Trophoblast cell (in vitro differentiated cells and primary cell): Measurements from ENCODE around the gene MEGF8.

Experiments used
- DNase-seq, 2 donors: peaks; one replicate each; pipeline ENCODE4 v3.0.0-alpha.2; 2016
- H2AFZ ChIP-seq: 2 replicates; pipeline ENCODE4 v1.6.1; 2013; ENCODE audit warnings: low read length, moderate library complexity, mild to moderate bottlenecking; ENCODE audit not compliant: insufficient read depth, poor library complexity
- H2AK5ac ChIP-seq: 2 replicates; pipeline ENCODE4 v1.6.1; 2013; ENCODE audit warnings: mild to moderate bottlenecking, low read length
- H2BK120ac ChIP-seq: 2 replicates; pipeline ENCODE4 v1.6.1; 2013; ENCODE audit warnings: low read length, mild to moderate bottlenecking, moderate library complexity; ENCODE audit not compliant: insufficient read depth, poor library complexity
- H2BK12ac ChIP-seq: 2 replicates; pipeline ENCODE4 v1.6.1; 2013; ENCODE audit warnings: mild to moderate bottlenecking, low read length, moderate library complexity
- H2BK5ac ChIP-seq: 2 replicates; pipeline ENCODE4 v1.6.1; 2013; ENCODE audit warnings: low read length, low read depth, moderate library complexity, mild to moderate bottlenecking; ENCODE audit not compliant: poor library complexity
- H3K14ac ChIP-seq: 2 replicates; pipeline ENCODE4 v1.6.1; 2013; ENCODE audit warnings: mild to moderate bottlenecking, low read length
- H3K18ac ChIP-seq: 2 replicates; pipeline ENCODE4 v1.6.1; 2013; ENCODE audit warnings: mild to moderate bottlenecking, low read length
- H3K23ac ChIP-seq: 2 replicates; pipeline ENCODE4 v1.6.1; 2013; ENCODE audit warnings: low read length
- H3K27ac ChIP-seq: 2 replicates; pipeline ENCODE4 v1.5.1; 2013; ENCODE audit warnings: low read depth, mild to moderate bottlenecking, inconsistent platforms, low read length, moderate library complexity
- H3K27me3 ChIP-seq: 2 replicates; pipeline ENCODE4 v1.6.1; 2013; ENCODE audit warnings: inconsistent platforms, mild to moderate bottlenecking, low read length, moderate library complexity; ENCODE audit not compliant: insufficient read depth
- H3K36me3 ChIP-seq, 2 experiments: 1 replicate in 1 of 2; 2 replicates in 1 of 2; pipeline ENCODE4 v1.6.1; 2013; ENCODE audit warnings: low read length in 2 of 2, mild to moderate bottlenecking in 2 of 2, moderate library complexity in 1 of 2; ENCODE audit not compliant: insufficient read depth in 2 of 2, control insufficient read depth in 1 of 2
- H3K4ac ChIP-seq: 2 replicates; pipeline ENCODE4 v1.6.1; 2013; ENCODE audit warnings: low read depth, mild to moderate bottlenecking, low read length, moderate library complexity
- H3K4me1 ChIP-seq, 2 experiments: 1 replicate in 1 of 2; 2 replicates in 1 of 2; pipeline ENCODE4 v1.6.1; 2013; ENCODE audit warnings: low read length in 2 of 2, mild to moderate bottlenecking in 2 of 2, moderate library complexity in 1 of 2; ENCODE audit not compliant: insufficient read depth in 2 of 2, control insufficient read depth in 1 of 2
- H3K4me2 ChIP-seq: 2 replicates; pipeline ENCODE4 v1.6.1; 2013; ENCODE audit warnings: inconsistent platforms, mild to moderate bottlenecking, low read length, moderate library complexity
- H3K4me3 ChIP-seq: 2 replicates; pipeline ENCODE4 v1.5.1; 2013; ENCODE audit warnings: mild to moderate bottlenecking, low read depth, low read length, inconsistent platforms
- H3K79me1 ChIP-seq: one replicate; pipeline ENCODE4 v1.6.1; 2013; ENCODE audit warnings: low read length
- H3K79me2 ChIP-seq: 2 replicates; pipeline ENCODE4 v1.6.1; 2013; ENCODE audit warnings: low read length, mild to moderate bottlenecking; ENCODE audit not compliant: control insufficient read depth, insufficient read depth, poor library complexity
- H3K9ac ChIP-seq: 2 replicates; pipeline ENCODE4 v1.6.1; 2013; ENCODE audit warnings: mild to moderate bottlenecking, low read length
- H3K9me3 ChIP-seq: 2 replicates; pipeline ENCODE4 v1.6.1; 2013; ENCODE audit warnings: low read depth, mild to moderate bottlenecking, control low read depth, inconsistent platforms, low read length; ENCODE audit not compliant: insufficient read depth
- H4K12ac ChIP-seq: 2 replicates; pipeline ENCODE4 v1.6.1; 2013; ENCODE audit warnings: low read depth, mild to moderate bottlenecking, low read length, moderate library complexity
- H4K8ac ChIP-seq: 2 replicates; pipeline ENCODE4 v1.6.1; 2013; ENCODE audit warnings: low read depth, mild to moderate bottlenecking, low read length, moderate library complexity
- H4K91ac ChIP-seq: one replicate; pipeline ENCODE4 v1.6.1; 2013; ENCODE audit warnings: low read depth, mild to moderate bottlenecking, low read length, moderate library complexity
- WGBS: extraction: QIAGEN DNeasy Blood & Tissue Kit; methylation state at CpG from one replicate; pipeline ENCODE4 v1.1.7; 2013; ENCODE audit warnings: missing lambda C conversion rate; ENCODE audit not compliant: insufficient read length, insufficient coverage; ENCODE audit errors: extremely low coverage; 5-methylcytosine and 5-hydroxymethylcytosine counted together

Gene MEGF8

DNA sequence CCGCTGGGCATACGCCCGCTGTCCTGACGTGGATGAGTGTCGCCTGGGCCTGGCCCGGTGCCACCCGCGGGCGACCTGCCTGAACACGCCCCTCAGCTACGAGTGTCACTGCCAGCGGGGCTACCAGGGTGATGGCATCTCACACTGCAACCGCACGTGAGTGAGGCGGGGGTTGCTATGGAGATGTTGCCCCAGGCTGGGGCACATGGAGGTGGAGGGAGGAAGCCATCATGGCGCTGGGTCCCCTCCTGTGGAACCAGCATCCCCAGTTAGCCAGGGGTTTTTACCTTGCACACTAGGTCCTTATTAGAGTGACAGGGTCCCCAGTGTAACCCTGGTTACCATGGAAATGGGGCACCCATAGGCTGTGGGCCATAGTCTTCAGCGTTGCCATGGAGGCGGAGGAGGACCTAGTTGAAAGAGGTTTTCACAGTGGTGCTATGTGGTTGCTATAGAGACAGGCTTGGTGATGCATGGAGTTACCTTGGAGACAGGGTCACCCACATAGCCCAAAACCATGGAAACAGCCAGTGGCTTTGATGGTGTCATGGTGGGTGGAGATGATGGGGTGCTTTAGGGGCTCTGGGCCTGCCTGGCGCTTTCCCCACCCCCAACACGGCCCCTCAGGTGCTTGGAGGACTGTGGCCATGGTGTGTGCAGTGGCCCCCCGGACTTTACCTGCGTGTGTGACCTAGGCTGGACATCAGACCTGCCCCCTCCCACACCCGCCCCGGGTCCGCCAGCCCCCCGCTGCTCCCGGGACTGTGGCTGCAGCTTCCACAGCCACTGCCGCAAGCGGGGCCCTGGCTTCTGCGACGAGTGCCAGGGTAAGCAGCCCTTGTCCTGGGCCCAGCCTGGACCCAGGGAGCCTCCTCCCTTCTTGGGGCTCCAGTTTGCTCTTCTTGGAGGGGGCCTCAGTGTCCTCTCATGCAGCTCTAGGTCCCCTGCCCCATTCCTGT, 27.1 kb downstream of the MEGF8 start:
- Histone ChIP-seq H3K14ac (no peak overlapping the region), H4K8ac (no peak overlapping the region), H3K4me2 (no peak overlapping the region), H3K79me2 (no peaks in the 10 kb centered on the region), H3K9ac (no peak overlapping the region), H2BK120ac (no peak overlapping the region), H2BK12ac (no peak overlapping the region), H2BK5ac (no peak overlapping the region), H3K4me1 (no peaks in the 10 kb centered on the region), H2AK5ac (no peak overlapping the region), H4K91ac (no peak overlapping the region), H3K36me3 (peaks cover 30 to 49% of the 10 kb centered on the region in 2 experiments), H3K23ac (no peak overlapping the region), H4K12ac (no peak overlapping the region), H3K4ac (no peak overlapping the region), H3K4me3 (no peak overlapping the region), H3K27me3 (no peaks in the 10 kb centered on the region), H3K18ac (no peak overlapping the region), H3K27ac (no peak overlapping the region), H3K9me3 (peaks cover 2% of the 10 kb centered on the region), H2AFZ (no peak overlapping the region), H3K79me1 (no peaks in the 10 kb centered on the region)
- no peak for DNase-seq
- no CpG with 5 or more reads among the region's 31 CpGs for WGBS

DNA sequence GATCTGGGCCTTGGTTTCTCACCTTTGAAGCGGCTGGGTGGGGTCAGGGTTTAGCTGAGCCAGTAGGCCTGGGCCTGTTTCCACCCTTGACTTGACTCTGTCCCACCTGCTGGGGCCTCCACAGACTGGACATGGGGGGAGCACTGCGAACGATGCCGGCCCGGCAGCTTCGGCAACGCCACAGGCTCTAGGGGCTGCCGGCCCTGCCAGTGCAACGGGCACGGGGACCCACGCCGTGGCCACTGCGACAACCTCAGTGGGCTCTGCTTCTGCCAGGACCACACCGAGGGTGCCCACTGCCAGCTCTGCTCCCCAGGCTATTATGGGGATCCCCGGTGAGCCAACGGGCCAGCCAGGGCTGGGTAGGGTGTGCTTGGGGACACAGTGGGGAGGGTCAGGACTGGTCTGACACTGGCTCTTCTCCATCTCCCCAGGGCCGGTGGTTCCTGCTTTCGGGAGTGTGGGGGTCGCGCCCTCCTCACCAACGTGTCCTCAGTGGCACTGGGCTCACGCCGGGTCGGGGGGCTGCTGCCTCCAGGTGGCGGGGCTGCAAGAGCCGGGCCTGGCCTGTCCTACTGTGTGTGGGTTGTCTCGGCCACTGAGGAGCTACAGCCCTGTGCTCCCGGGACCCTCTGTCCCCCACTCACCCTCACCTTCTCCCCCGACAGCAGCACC, 28.0 kb downstream of the MEGF8 start:
- Histone ChIP-seq H2BK120ac (no peak overlapping the region), H3K18ac (no peak overlapping the region), H3K27me3 (no peaks in the 10 kb centered on the region), H3K79me2 (no peaks in the 10 kb centered on the region), H3K36me3 (peaks cover 34 to 46% of the 10 kb centered on the region in 2 experiments), H2BK5ac (no peak overlapping the region), H2AFZ (no peak overlapping the region), H3K14ac (no peak overlapping the region), H3K79me1 (no peaks in the 10 kb centered on the region), H2AK5ac (no peak overlapping the region), H3K4me3 (no peak overlapping the region), H3K9ac (no peak overlapping the region), H4K12ac (no peak overlapping the region), H3K27ac (no peak overlapping the region), H4K8ac (no peak overlapping the region), H3K9me3 (peaks cover 2% of the 10 kb centered on the region), H3K4me2 (no peak overlapping the region), H3K4me1 (no peaks in the 10 kb centered on the region), H3K4ac (no peak overlapping the region), H4K91ac (no peak overlapping the region), H3K23ac (no peak overlapping the region), H2BK12ac (no peak overlapping the region)
- no CpG with 5 or more reads among the region's 29 CpGs for WGBS
- no peak for DNase-seq

DNA sequence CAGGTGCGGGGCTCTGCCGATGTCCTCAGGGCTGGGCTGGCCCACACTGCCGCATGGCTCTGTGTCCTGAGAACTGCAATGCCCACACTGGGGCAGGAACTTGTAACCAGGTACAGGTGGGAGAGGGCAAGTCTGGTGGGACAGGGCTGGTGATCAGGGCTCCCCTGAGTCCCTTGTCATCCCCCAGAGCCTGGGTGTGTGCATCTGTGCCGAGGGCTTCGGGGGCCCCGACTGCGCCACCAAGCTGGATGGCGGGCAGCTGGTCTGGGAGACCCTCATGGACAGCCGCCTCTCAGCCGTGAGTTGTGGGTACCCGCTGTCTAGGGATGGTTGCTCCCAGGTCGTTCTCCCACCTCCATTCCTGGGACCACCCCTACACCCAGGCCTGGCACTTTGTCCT, 30.5 kb downstream of the MEGF8 start:
- no peak overlapping the region for H2BK120ac ChIP-seq
- H3K4ac ChIP-seq = no peak overlapping the region
- H4K91ac ChIP-seq = no peak overlapping the region
- peaks cover 32 to 43% of the 10 kb centered on the region in 2 experiments for H3K36me3 ChIP-seq
- no peak overlapping the region for H3K23ac ChIP-seq
- H2BK12ac ChIP-seq = no peak overlapping the region
- H3K79me2 ChIP-seq = no peaks in the 10 kb centered on the region
- no peak overlapping the region for H4K12ac ChIP-seq
- H4K8ac ChIP-seq = no peak overlapping the region
- no peak overlapping the region for H3K14ac ChIP-seq
- DNase-seq = no peak
- no peaks in the 10 kb centered on the region for H3K79me1 ChIP-seq
- H3K9ac ChIP-seq = no peak overlapping the region
- H3K9me3 ChIP-seq = peaks cover 2% of the 10 kb centered on the region
- H3K27me3 ChIP-seq = no peaks in the 10 kb centered on the region
- no CpG with 5 or more reads among the region's 12 CpGs for WGBS
- no peak overlapping the region for H3K18ac ChIP-seq
- no peak overlapping the region for H3K4me2 ChIP-seq
- peaks cover 4 to 6% of the 10 kb centered on the region in 2 experiments for H3K4me1 ChIP-seq
- H2BK5ac ChIP-seq = no peak overlapping the region
- no peak overlapping the region for H3K4me3 ChIP-seq
- no peak overlapping the region for H3K27ac ChIP-seq
- no peak overlapping the region for H2AK5ac ChIP-seq
- H2AFZ ChIP-seq = no peak overlapping the region

DNA sequence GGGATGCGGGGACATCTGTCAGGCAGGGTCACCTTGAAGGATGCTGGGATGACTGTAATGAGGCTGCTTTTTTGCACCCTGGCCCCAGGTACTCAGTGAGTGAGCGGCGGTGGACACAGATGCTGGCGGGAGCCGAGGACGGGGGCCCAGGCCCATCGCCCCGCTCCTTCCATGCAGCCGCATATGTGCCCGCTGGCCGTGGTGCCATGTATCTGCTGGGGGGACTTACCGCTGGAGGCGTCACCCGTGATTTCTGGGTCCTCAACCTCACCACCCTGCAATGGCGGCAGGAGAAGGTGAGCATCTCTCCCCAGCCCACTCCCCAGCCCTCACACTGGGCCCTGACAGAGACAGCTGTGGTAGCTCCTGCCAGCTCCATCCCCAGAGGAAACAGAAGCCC, 31.3 kb downstream of the MEGF8 start:
- Histone ChIP-seq H2BK120ac (no peak overlapping the region), H3K9ac (no peak overlapping the region), H3K79me2 (no peaks in the 10 kb centered on the region), H3K18ac (no peak overlapping the region), H3K36me3 (peaks cover 32 to 43% of the 10 kb centered on the region in 2 experiments), H4K91ac (no peak overlapping the region), H3K27me3 (no peaks in the 10 kb centered on the region), H3K79me1 (no peaks in the 10 kb centered on the region), H3K9me3 (peaks cover 2% of the 10 kb centered on the region), H3K4ac (no peak overlapping the region), H2BK5ac (no peak overlapping the region), H2AFZ (no peak overlapping the region), H3K23ac (no peak overlapping the region), H3K4me2 (no peak overlapping the region), H3K4me1 (peaks cover 5 to 6% of the 10 kb centered on the region in 2 experiments), H3K4me3 (no peak overlapping the region), H2AK5ac (no peak overlapping the region), H2BK12ac (no peak overlapping the region), H3K14ac (no peak overlapping the region), H3K27ac (no peak overlapping the region), H4K8ac (no peak overlapping the region), H4K12ac (no peak overlapping the region)
- WGBS = no CpG with 5 or more reads among the region's 15 CpGs
- no peak for DNase-seq
